Measurements from ENCODE around the gene EYS. TPM values are rescaled to one million over a fixed set of nuclear protein-coding genes. Genes with fewer than 3 reads are reported as not detected.

EYS gene
- total and polyA plus RNA-seq, 9 of the 15 experiments (the other 6 are each of a cell fraction or from before 2014, with no cell fraction given): 0.03 to 0.36 (median 0.10) TPM; not detected in 2

GRCh38 chr6:64679416-64679815 is 1027.6 kb downstream of the EYS start (continued):
- TF ChIP-seq, protein P1, sequence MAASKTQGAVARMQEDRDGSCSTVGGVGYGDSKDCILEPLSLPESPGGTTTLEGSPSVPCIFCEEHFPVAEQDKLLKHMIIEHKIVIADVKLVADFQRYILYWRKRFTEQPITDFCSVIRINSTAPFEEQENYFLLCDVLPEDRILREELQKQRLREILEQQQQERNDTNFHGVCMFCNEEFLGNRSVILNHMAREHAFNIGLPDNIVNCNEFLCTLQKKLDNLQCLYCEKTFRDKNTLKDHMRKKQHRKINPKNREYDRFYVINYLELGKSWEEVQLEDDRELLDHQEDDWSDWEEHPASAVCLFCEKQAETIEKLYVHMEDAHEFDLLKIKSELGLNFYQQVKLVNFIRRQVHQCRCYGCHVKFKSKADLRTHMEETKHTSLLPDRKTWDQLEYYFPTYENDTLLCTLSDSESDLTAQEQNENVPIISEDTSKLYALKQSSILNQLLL (CRISPR knock-in tag; IDR thresholded peaks at IDR 0.05; ENCODE audit: borderline replicate concordance): no peak
- TF ChIP-seq ZNF717 (CRISPR knock-in tag; IDR thresholded peaks at IDR 0.05): no peak

DNA sequence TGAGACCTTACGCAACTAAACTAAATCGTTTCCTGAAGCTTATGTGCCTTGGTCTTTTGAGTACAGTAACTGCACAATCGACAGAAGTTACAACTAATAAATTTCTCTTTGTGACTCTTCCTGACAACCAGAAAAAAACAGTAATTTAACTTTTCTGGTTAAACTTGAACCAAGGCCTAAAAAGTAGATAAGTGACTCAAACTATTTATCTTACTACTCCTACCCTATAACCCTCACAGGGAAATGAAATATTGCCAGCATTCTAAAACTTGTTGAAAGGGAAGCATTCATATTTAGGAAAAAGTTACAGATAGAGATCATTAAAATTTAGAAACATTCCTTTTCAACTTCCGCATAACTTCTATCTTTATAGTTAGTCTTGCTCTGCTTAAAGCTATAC is 1034.4 kb downstream of the EYS start:
- 15% methylated on average over 4 of the region's 4 CpGs for WGBS (ENCODE audit: insufficient coverage, low coverage, missing lambda C conversion rate)
- Histone ChIP-seq H3K27me3 (ENCODE audit: control insufficient read depth in 2 of 2, insufficient read depth in 2 of 2, low read length in 2 of 2) (no peaks in the 10 kb centered on the region), H3K4me1 (replicated peaks in 1 of 2; ENCODE audit: control insufficient read depth in 2 of 2, insufficient read depth in 2 of 2, low read length in 2 of 2) (no peaks in the 10 kb centered on the region), H3K4me3 (no peak overlapping the region), H3K36me3 (ENCODE audit: control insufficient read depth, insufficient read depth, low read length) (no peaks in the 10 kb centered on the region), H3K4me2 (ENCODE audit: insufficient read depth, low read length) (no peak overlapping the region), H2AFZ (ENCODE audit: low read depth, low read length) (no peak overlapping the region), H3K27ac (ENCODE audit: extremely low read depth, low read depth, low read length) (no peak overlapping the region), H3K79me2 (ENCODE audit: control insufficient read depth, insufficient read depth, low read length) (no peaks in the 10 kb centered on the region), H3K9ac (ENCODE audit: insufficient read depth in 1 of 2, low read depth in 2 of 2, low read length in 2 of 2) (no peak overlapping the region), H3K9me3 (replicated peaks; ENCODE audit: control insufficient read depth, insufficient read depth, low read depth, low read length) (0 out of 2 replicates have a peak, but pooled peaks cover 1% of the 10 kb centered on the region), H3K9me1 (ENCODE audit: control insufficient read depth, insufficient read depth, low read length) (no peaks in the 10 kb centered on the region), H4K20me1 (replicated peaks; ENCODE audit: control insufficient read depth, insufficient read depth, low read length) (no peaks in the 10 kb centered on the region)
- intact Hi-C loops (cut with micrococcal nuclease) (no loop called here), in situ Hi-C loops (cut with MboI) (no loop called here)
- ChIA-PET POLR2A (no interaction called here), CTCF (ENCODE audit: low intra/inter-chr PET ratio) (no interaction called here)
- DNase-seq (ENCODE audit: extremely low read depth in 1 of 4, low spot score in 3 of 4): no peak
- no peak for FAIRE-seq
- no peak for ATAC-seq
- BruUV-seq (replicated peaks): no TSS peak
- TF ChIP-seq NCOA6 (IDR thresholded peaks at IDR 0.05): no peak
- no peak for TF ChIP-seq RUNX1 (IDR thresholded peaks at IDR 0.05; ENCODE audit: low read depth)
- no peak for TF ChIP-seq AFF1 (IDR thresholded peaks at IDR 0.05; ENCODE audit: low read depth in 1 of 2, partially characterized antibody in 2 of 2)
- no peak for TF ChIP-seq ZNF586 (CRISPR knock-in tag; conservative IDR thresholded peaks at IDR 0.05)
- TF ChIP-seq CBX1 (IDR thresholded peaks at IDR 0.05; ENCODE audit: low read depth): no peak
